CD4-positive, alpha-beta T cell treated with Interleukin-6 for 4 hours (primary cell): Measurements from ENCODE around the gene RFC2.
"Not testable (repeated sequence)": the region's sequence is repeated elsewhere in the genome, so short reads cannot be mapped to it uniquely, and the experiment has no call there.

Source experiments
- DNase-seq: peaks from one replicate; pipeline ENCODE4 v3.0.0-alpha.2; 2020; ENCODE audit warnings: mixed read lengths

The RFC2 gene

DNA sequence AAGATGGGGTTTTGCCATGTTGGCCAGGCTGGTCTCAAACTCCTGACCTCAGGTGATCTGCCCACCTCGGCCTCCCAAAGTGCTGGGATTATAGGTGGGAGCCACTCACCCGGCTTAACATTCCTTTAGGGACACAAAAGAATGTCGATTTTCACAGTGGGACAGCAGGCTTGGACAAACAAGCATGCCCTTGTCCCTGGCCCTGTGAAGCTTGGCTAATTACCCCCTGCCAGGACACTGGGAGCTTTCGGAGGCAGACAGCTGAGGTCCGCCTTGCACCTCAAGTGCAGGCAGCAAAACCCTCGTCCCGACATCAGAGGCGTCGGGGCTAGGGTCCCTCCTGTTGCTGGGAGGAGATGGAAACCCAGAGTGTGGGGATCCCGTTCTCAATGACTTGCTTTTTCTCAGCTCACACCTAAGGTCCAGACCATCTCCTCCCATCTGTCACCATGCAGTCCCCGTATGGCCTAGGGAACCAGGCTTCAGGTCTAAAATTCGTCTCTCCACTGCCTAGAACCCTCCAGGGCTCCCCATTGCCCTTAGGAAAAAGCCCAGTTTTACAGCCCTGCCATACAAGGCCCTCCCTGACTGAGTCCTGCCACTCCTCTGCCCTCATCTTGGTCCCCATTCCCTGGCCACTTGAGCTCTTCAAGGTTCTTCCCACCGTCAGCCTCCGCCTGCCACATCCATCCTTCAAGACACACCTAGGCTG lies 28.7 kb upstream of the RFC2 start:
- no peak for DNase-seq

DNA sequence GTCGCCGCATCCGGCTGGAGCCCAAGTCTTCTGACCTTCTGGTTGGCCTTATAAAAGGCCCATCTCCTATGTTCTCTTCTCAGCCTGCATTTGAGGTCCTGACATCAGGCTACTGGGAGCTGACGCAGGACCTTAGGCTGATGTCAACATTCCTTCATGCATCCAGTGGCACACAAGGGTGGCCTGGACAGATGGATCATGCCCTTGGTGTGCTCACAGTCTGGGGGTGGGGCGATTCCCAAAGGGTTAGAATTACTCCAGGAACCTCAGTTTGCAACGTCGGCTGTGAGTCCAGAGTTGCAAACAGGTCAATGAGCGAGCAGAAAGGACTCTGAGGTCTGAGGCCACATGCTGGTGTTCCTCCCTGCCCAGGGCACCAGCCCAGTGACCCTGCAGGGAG lies 26.8 kb upstream of the RFC2 start:
- no peak for DNase-seq

DNA sequence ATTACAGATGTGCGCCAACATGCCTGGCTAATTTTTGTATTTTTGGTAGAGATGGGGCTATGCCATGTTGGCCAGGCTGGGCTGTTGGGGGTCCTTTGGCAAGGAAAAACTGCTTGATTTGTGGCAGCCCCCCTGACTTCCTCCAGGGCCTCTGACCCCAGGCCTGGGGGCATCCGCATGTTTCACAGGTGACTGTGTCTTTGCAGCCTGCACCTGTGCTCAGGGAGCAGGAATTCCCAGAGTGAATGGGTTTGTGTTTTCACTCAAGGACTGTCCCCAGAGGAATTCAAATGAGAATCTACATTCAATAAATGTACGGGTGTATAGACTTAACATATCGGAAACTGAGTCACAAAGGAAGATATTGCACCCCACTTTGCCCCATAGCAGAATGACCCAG lies 23.4 kb upstream of the RFC2 start:
- DNase-seq: no peak

DNA sequence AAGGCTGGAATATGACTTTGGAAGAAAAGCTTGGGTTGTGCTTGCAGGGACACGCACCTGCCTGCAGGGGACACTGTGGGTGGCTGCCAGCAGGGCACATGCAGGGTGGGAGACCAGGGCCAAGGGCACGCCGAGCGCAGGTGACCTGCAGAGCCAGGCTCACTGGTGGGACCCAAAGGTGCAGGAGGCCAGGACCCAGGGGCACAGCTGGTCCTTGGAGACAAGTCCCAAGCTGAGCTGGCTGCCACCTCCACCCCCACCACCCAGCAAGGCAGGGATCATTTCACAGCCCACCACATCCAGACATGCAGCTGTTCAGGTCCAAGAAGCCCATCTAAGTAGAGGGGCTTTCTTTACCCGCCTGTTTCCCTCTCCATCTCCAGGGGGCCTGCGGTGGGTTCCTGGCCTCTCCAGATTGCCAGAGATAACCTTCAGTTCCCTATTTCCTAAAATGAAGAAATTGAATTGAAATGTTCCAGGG lies 21.2 kb upstream of the RFC2 start:
- DNase-seq: no peak

DNA sequence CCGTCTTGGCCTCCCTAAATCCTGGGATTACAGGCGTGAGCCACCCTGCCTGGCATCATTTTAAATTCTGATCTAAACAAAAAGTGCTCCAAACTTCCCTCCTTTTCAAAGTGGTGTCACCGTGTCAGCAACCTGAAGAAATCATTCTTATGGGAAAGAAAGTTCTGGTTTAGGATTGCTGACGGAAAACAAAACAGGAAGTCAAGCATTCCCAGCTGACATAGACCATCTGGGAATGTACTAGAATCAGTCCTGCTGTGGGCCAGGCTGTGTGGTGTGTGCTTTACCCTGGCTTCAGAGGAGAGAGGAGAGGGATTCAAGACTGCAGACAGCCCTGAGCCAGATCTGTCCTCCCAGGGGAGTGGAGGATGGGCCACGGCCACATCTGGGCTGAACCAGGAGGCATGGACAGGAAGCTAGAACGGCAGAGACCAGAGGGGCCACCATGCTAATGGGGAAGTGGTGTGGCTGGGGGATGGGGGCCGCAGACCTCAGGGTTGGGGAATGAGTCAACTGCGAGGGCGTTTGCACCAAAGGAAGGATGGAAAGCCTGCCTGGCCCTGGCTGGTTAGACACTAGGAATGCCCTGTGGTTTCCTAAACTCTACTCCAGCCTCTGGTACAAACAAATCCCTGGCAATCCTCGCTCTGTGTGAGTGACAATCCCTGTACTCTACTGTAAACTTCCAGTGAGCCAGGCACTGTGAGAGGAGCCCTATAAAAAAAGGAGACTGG lies 18.3 kb upstream of the RFC2 start:
- DNase-seq: no peak

DNA sequence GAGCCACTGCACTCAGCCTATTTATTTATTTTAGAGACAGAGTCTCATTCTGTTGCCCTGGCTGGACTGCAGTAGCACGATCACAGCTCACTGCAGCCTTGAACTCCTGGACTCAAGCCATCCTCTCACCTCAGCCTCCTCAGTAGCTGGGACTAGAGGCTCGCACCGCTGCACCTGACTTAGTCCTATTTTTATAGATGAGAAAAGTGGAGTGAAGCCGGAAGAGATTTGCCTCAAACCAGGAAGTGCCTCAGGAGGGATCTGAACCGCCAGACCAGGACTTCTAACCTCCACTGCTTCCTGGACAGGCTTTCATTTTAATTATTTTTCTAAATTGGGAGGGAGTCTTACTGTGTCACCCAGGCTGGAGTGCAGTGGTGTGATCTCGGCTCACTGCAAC lies 17.5 kb upstream of the RFC2 start:
- DNase-seq: no peak

DNA sequence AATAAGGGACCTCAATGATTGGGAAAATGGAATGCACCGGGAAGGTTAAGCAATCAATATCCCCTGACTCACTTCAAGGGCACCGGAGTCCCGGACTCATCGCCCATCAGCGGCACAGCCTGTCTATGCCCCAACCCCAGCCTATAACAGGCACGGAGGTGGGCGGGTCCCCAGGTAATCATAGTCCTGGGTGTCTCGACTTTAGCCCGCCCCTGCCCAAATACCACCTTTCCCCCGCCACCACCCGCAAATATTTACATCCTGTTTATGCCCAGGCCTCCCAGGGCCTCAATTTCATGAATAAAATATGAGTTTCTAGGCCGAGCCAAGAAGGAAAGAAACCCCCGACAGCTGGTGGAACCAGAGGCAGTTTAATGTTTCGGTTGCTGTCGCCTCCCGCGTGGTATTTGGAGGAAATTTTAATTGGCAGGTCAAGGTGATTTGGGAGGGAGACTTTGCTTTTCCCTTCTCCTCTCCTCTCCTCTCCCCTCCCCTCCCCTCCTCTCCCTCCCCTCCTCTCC lies 15.6 kb upstream of the RFC2 start:
- peak; percentile 68 for DNase-seq

DNA sequence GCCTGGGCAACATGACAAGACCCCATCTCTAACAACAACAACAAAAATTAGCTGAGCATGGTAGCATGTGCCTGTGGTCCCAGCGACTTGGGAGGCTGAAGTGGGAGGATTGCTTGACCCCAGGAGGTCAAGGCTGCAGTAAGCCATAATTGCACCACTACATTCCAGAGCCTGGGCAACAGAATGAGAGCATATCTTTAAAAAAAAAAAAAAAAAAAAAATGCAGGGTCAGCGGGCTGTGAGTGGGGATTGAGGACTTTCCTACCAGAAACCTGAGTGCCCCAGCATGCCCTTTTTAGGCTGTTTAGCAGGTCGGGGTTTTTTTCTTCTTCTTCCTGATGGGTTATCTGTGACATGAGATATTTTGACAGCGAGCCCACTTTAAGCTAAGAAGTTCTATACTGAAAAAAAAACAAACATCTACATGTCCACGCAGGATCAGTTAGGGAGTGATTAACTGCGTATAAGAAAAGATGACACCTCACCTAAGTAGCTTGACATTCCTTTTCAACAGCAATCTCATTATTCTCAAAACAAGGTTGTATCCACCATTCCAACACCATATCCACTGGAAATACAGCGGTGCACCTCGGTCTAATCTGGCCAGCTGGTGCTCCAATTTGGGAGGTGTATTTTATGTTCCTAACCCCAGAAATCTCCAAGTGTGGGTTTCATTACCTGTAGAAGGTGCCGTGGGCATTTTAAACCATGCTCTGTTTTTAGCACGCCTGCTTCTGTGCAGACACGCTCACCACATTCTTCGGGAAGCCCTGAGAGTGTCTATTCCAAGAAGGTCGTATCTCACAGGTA lies 13.8 kb upstream of the RFC2 start:
- DNase-seq: no peak

DNA sequence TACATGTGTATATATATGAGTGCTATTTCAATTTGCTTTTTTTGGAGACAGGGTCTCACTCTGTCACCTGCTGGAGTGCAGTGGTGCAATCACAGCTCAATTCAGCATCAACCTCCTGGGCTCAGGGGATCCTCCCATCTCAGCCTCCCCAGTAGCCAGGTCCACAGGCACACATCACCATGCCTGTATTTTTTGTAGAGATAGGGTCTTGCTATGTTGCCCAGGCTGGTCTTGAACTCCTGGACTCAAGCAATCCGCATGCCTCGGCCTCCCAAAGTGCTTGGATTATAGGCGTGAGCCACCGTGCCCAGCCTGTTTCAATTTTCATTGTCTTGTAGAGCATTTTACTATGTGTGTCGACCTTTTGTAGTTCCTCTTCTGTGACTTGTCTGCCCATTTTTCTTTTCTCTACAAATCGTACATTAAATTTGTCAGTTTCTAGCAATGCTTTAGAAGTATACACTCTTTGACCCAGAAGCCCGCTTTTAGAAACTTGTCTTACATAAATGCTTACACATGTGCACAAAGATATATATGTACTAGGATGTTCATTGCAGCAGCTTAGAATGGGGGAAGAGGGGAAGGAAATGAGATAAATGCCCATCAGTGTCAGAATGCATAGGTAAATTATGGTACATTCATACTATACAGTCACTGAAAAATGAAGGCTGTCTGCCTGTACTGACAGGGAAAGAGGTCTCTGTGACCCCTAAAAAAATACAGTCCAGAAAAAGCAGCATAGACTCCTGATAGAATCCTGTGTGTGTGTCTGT lies 12.2 kb upstream of the RFC2 start:
- DNase-seq: no peak

DNA sequence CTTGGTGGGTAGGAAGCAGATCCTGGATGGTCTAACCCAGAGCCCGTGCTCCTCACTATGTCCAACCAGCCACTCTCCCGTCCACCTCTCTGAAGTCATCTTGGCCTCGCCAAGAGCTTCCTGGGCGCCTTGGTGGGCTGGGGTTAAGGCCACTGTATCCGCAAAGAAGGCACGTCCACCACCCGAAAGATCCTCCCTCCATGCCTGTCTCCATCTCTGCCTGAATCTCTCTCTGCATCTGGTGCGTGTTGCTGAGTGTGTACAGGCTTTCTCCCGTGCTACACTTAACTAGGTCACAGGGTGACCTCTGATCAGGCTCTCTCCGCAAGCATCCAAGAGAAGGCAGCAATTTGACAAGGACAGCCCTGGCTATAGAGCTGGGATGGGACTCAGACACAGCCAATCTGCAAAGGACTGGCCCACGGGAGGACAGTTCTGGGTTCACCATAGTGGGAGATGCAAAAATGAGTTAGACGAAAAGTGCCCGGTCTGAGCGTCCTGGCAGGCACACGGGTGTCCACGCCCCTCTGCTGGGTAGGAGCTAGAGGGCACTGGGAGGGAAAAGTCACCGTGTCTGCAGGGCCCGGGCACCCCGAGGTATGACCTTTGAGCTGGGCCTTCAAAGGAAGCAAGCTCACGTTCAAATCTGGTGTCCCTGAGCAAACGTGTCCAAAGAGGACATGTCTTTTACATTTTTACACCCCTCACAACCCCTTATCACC lies 9.4 kb upstream of the RFC2 start:
- no peak for DNase-seq

DNA sequence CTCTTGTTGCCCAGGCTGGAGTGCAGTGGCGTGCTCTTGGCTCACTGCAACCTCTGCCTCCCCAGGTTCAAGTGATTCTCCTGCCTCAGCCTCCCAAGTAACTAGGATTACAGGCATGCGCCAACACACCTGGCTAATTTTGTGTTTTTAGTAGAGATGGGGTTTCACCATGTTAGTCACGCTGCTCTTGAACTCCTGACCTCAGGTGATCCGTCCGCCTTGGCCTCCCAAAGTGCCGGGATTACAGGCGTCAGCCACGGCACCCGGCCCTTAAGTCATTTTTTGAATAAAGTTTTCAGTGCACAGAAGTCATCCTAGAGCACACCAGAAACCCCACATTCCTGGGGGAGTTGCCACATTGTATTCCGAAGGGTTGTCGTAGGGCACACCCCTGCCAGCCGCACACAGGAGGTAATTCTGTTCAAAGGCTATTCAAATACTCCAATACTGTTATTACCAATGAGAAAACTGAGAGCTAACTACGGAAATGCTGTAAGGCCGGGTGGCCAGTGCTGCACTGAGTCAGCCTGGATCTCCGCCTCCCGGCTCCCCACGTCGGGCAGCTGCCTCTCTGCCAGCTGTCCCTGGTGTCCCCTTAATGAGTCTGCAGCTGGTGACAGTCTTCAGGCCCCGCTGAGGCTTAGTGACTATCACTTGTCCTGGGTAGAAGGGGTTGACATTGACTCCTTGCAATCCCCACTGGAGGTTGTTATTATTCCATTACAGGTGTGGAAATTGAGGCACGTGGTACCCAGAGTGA lies 8.6 kb upstream of the RFC2 start:
- DNase-seq: no peak

DNA sequence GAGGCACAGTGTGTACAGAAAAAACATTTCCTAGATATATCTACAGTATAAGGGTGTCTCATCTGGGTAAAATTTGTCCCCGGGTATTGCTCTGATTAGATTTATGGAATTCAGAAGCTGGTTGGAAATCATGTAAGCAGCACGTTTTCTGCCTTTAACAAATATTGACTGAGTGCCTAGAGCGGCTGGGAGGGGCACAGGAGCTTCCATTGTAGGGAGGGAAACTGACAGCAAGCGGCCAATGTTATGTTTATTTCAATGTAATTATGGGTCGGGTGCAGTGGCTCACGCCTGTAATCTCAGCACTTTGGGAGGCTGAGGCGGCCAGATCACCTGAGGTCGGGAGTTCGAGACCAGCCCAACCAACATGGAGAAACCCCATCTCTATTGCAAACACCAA lies 4.4 kb upstream of the RFC2 start:
- DNase-seq: no peak

DNA sequence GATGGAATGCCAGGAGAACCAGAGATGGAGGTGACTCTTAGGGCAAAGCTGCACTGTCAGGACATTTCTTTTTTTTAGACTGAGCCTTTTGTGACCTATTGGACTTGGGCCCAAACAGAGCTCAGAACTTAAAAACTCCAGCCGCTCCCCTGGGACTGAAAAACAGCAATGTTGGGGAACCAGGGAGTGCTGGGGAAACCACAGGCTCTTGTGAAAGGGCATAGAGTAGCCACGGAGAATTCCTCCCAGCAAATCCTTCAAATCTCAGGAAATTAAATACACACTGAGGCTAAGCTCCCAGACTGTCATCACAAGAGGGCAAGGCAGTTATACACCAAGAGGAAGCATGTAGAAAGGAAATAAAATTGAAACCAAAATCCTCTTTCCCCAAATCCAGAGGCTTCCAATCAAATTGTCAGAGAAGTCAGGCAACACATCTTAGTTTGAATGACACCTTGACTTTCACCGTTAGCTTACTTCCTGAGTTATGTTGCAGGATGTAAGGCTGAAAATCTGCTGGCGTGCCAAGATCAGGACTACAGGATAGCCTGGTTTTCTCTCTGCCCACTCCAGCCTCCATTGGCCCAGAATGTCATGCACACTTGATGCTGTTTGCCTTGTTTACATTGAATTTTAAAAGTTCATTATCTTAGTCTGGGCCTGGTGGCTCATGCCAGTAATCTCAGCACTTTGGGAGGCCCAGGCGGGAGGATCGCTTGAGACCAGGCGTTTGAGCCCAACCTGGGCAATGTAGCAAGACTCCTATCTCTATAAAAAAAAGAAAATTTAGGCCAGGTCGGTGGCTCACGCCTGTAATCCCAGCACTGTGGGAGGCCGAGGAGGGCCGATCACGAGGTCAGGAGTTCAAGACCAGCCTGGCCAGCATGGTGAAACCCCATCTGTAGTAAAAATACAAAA lies 2.6 kb upstream of the RFC2 start:
- DNase-seq: no peak

DNA sequence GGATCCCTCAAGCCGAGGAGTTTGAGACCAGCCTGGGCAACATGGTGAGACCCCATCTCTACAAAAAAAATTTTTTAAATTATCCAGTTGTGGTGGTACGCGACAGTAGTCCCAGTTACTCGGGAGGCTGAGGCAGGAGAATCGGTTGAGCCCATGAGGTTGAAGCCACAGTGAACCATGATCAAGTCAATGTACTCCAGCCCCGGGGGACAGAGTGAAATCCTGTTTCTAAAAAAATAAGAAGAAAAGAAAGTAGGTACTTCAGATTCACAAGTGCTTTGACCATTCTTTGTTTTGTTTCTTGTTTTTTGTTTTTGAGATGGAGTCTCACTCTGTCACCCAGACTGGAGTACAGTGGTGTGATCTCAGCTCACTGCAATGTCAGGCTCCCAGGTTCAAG lies 1.3 kb upstream of the RFC2 start:
- not testable (repeated sequence) for DNase-seq

DNA sequence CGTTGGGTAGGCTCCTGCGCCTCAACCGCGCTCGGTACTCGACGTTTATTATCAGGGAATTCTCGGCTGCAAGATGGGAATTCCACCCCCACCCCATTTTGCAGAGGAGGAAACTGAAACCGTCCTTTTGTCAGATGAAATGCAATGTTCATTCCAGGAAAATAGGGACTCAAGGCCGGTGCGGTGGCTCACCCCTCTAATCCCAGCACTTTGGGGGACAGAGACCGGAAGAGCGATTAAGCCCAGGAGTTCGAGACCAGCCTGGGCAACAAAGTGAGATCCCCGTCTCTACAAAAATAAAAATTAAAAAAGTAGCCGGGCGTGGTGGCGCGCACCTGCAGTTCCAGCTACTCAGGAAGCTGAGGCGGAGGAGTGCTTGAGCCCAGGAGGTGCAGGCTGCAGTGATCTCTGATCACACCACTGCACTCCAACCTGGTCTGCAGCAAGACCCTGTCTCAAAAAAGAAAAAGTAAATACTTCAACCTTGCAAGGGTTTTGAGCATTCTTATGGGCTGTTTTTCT lies 720 bp upstream of the RFC2 start:
- DNase-seq: peak; percentile 9

DNA sequence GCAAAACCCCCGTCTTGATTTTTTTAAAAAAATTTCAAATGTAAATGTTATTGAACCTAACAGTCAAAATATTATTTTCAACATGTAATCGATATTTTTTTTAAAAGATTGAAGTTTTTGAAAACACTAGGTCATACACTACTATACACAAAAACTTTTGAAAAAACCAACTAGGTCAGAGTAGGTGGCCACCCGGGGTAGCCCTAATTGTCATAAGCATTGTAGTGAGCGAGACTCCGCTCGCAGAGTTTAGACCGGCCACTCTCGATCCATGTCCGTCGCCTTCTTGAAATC lies 417 bp downstream of the RFC2 start:
- DNase-seq: no peak

DNA sequence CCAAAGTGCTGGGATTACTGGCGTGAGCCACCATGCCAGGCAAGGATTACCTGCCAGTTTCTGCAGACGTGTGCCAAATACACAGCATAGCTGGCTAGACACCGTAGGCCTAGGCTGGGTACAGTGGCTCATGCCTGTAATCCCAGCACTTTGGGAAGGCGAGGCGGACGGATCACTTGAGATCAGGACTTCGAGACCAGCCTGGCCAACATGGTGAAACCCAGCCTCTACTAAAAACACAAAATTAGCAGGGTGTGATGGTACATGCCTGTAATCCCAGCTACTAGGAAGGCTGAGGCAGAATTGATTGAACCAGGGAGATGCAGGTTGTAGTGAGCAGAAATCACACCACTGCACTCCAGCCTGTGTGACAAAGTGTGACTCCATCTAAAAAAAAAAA lies 868 bp downstream of the RFC2 start:
- DNase-seq: no peak

DNA sequence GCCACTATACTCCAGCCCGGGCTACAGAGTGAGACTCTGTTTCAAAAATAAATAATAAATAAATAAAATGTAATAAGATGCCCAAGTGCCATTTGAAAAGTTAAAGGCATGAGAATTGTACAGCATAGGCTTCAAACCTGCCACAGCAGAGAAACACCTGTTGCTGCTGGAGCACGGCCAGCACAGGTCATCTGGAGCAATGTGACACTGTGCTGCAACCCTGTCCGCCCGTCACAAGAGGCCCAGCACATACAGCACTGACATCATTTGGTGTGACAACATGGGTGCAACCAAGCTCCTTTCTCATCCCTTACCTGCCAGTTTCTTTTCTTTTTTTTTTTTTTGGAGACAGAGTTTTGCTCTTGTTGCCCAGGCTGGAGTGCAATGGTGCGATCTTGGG lies 1.3 kb downstream of the RFC2 start:
- DNase-seq: no peak

DNA sequence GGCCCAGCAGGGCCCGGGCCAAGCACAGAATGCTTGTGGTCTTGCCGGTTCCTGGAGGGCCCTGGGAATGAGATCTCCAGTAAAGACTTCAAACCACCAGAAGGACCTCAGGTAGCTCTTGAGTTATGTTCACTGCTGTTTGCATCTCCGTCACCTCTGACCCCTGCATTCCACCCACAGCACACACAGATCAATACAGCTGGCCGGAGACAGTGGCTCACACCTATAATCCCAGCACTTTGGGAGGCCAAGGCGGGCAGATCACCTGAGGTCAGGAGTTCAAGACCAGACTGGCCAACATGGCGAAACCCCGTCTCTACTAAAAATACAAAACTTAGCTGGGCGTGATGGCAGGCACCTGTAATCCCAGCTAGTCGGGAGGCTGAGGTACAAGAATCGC lies 5.1 kb downstream of the RFC2 start:
- not testable (repeated sequence) for DNase-seq

DNA sequence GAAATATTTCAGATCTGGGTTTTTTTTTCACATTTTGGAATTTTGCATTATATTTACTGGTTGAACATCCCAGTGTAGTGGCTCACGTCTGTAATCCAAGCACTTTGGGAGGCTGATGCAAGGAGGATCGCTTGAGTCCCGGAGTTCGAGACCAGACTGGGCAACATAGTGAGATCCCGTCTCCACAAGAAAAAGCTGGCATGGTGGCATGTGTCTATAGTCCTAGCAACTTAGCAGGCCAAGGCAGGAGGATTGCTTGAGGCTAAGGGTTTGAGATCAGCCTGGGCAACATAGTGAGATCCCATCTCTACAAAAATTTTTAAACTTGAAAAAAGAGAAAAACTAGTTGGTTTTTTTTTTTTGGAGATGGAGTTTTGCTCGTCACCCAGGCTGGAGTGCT lies 6.0 kb downstream of the RFC2 start:
- DNase-seq: no peak
